Stimulated activated CD4-positive, alpha-beta T cell treated with anti-CD3 and anti-CD28 coated beads, TNF-alpha, amount 100 ng/mL, for 48 hours (primary cell): ENCODE data around the gene DQX1.
A peak's percentile ranks its signal among the peaks of the same experiment; 100 is the strongest.

ENCODE experiments used
- DNase-seq, 3 donors: peaks; one replicate each; pipeline ENCODE4 v3.0.0-alpha.2; 2020; ENCODE audit warnings: low read depth in 3 of 3

The DQX1 gene

DNA sequence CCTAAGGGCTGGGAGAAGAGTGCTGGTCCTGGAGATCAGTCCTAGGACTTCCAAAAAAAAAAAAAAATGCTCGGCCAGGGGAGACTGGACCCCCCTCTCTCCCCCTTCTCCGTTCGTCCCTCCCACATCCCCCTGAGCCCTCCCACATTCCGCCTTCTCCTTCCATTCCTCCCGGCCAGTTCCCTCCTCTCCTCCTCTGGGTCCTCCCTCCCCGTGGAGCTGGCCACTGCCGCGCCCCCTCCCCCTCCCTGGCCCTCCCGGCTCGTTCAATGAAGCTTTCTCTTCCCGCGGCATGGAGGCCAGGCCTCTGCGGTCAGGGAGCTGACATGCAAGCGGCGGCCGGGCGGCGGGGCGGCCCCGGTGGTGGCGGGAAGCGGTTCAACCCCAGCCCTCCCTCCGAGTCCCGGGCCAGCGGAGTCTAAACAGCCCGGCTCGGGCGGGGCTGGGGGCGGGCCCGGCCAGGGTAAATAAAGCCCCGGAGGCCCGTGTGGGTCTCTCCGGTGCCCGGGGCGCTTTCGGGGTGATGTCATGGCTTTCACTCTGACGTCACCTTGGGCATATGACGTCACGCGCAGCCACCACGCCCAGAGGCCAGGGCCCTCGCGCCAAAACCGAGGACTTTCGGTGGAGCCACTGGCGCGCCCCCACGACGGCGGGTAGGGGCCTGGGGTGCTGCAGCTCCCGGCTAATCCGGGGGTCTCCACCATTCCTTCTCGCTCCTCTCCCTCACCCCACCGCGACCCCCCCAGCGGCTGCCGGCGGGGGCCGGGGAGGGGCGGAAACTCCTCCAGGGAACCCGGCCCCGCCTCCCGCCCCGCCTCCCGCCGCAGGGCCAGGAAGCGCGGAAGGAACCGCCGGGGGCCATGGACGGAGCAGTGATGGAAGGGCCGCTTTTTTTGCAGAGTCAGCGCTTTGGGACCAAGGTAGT is 28.1 kb upstream of the DQX1 start, which contains the start of the genes DOK1 and LOXL3:
Gene DOK1, plus strand, starts transcription at position 829 of the 928 bp plus-strand sequence. Its CDS starts 35 bp downstream, at position 864.
Gene LOXL3, minus strand, starts transcription at position 51 of the 928 bp plus-strand sequence. CDS start 1,308 bp downstream, outside the sequence.
- peak; percentile 70 to 85 (median 73) for DNase-seq

DNA sequence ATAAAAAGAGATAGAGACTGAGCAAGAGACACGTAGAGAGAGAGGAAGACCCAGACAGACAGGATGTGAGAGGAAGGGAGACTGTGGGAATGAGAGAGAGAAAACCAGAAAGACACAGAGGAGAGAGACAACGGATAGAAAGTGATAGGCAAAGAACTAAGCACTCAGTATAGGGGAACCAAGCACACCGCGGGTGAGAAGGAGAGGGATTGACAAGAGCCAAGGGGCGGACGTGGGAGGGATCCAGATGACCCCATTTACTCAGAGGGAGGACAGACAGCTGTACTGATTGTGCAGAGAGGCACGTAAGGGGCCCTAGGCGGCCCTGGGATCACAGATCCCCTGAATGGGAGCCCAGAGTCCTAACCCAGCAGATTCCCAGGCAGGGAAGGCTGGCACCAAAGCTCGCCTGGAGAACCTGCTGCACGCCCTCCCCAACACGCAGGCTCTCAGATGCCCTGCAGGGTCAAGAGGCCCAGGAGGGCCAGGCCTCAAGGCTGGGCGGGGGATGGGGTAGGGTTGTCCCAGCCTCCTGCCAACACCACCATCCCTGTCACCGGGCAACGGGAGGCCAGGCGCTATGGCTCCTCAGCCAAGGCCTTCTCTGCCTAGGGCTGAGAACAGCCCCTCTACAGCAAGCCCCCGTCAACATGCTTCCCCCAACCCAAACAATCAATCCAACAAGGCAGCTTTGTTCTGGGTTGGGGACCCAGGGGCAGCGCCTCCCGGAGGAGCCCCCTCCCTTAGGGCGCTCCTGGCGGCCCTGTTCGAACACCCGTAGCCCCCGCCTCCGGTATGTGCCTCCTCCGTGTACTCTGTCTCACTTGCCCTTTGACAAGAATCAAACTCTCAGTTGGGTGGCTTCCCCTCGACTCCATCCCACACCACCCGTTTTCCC is 27.1 kb upstream of the DQX1 start:
- no peak for DNase-seq

DNA sequence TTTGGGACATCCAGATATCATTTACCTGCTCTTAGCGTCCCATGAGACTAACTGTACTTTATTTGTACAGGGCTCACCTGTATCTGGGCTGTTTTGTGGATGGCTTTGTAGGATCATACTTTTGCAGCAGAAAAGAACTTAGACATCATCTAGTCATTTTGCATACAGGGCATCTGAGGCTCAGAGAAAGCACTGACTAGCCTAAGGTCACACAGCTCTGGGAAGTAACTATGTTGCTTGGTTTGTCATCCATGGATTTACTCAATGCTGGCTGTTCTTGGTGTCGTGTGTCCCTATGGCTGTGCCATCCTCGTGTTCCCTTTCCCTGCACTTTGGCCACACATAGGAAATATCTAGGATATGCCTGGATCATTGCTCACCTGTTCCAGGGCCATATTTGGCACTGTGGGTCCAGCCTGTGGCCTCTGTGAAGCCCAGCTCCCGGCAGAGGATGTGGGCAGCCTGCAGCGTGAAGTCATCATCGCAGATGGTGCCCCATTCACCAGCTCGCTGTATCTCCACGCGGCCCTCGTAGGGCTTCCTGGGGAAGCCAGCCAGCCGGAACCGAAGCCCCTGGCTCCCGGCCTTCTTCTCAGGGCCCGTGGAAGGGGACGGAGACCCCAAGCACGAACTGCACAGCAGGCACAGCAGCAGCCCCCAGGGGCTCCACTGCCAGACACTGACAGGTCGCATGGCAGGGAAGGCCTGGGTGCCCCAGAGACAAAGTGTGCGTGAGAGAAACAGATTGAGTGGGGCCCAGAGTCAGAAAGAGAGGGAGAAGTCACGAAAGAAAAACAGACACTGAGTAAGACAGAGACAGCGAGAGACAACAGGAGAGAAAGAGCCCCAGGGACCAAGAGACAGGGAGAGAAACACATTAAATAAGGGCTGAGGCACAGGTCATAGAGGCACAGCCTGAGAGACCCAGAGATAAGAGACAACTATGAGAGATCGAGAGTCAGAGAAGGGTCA is 26.2 kb upstream of the DQX1 start:
- DNase-seq = no peak

DNA sequence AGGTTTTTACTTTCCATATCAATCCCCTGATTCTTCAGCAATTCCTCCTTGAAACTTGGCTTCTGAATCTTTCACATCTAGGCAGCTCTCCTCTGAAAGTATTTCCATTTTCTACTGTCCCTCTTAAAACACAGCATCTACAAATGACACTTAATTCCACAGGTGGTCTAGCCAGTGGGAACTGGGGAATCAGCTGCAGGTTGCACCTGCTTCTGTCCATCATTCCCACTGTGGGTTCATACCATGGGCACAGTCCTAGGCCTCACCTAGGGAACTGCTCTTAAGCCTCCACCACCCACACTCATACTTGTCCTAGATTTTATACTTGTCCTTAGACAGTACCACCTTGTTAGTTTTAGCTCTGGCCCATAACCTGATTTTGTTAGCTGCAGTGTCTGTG is 25.5 kb upstream of the DQX1 start:
- DNase-seq = no peak

DNA sequence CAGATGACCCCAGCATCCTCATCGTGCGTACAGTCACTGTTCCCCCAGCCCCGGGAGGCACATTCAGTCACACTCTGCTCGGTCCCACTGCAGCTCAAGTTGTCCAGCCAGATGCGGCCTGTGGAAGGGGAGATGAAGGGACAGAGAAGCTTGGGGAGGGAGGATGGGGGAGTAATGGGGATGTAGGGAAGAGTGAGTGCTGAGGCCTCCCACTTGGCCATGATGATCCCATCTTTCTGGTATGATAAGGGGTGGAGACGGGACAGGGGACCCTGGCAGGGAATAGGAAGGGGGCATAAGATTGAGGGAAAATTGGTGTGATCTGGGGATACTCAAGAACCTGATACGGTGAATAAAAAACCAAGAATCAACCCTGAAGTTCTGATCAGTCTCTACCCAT is 24.2 kb upstream of the DQX1 start:
- no peak for DNase-seq

DNA sequence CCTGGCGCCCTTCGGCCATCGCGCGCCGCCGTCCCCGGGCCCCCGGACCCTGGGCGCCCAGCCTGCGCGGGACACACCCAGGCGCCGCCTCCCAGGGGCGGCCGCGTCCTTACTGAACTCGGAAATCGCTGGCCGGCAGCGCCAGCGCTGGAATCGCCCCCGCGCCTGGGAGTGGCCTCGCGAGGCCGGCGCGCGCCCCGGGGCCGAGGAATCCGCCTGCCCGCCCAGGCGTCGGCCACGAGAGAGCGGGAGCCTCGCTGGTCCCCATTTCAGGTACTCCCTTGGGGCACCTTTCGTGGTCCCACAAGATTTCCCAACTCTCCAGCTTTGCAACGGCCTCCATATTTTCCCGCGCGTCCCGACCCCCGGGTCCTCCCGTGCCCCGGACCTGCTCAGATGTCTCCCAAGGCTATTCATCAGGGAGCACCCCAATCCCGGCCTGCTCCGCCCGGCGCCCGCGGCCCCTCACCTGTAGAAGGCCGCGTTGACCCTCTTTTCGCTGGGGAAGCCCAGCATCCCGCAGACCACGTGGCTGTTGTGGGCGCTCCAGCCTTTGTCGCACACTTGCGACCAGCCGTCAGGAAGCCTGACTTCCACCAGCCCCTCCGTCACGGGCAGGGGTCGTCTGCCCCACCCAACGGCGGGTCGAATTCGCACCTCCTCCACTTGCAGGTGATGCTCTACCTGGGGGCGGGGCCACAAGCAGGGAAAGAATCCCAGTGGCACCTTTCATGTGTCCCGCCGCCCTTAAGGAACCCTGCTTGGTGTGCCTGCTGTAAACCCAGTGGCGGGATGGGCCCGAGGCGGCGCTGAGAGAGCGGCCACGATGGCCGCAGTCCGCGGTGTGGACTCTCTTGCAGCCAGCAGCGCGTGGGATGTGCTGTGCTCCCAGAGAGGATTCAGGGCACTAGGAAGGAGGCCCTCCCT is 23.1 kb upstream of the DQX1 start:
- DNase-seq = no peak

DNA sequence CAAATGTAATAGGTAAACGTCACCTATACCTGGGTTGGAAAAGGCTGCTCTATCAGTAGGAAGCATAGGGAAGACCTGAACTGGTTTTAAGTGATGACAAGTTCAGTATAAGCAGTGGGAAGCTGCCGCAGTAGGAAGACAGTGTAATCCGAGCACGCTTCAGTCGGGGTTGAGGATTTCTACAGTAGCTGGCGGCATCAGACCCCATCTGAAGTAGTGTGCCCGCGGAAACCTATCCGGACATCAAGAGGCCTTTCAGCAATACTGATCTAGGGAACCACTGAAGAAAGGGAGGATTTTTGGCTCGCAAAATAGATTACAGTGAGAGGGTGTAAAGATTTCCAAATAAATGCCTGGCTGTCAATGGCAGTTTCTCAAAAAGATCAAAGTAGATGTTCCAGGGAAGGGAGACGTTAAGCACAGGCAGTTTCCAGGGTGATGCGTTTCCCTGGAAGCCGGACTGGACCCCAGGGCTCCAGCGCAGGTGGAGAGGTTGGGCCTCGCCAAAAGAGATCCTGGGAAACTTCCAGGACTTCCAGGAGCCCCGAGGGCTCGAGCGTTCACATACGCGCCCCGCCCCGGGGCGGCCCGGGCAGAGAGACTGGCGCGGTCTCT is 22.4 kb upstream of the DQX1 start:
- no peak for DNase-seq

DNA sequence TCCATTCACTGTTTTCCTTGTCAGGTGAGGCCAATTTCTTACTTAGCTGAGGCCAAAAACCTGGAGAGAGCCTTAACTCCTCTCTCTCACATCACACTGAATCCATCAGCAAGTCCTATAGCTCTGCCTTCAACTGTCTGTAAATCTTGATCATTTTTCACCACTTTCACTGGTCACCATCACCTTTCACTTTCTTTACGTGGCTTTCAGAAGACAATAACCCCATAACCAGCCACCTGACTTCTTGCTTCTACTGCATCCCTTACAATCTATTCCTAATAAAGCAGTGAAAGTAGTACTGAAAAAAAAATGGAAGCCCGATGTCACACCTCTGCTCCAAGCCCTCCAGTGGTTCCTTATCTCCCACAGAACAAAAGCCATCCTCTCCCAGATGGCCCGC is 20.0 kb upstream of the DQX1 start:
- no peak for DNase-seq

DNA sequence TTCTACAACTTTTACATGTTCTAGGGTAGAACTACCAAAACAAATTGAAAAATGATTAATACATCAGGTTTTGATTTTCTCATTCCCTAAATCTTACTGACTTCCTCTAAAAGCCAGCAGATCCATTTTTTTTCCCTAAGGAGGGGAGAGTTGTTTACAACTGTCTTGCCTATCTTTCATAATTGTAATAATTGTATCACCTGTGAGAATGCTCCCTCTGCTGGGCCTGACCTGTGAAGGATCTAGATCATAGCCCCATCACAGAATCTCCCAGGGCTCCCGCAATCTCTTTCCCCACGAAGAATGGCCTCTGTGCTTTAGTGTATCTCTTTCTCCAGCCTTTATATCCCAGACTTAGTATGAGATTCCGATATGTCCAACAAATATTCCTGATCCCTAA is 18.6 kb upstream of the DQX1 start:
- no peak for DNase-seq

DNA sequence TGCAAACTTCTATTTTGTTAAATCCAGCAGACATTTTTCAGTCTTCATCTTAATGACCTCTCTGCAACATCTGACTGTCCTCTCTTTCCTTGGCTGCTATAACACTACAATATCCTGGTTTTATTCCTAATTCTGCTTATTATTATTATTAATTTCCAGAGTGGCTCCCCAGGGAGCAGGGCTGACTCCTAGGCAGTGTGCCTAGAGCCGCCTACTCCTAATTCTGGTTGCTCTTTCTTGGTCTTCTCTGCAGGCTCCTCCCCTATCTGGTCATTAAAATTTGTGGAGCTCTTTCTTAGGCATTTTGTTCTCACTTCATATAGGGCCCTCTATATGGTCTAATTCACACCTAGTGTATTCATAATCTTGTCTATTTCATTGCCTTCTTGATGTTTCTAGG is 16.9 kb upstream of the DQX1 start:
- no peak for DNase-seq

DNA sequence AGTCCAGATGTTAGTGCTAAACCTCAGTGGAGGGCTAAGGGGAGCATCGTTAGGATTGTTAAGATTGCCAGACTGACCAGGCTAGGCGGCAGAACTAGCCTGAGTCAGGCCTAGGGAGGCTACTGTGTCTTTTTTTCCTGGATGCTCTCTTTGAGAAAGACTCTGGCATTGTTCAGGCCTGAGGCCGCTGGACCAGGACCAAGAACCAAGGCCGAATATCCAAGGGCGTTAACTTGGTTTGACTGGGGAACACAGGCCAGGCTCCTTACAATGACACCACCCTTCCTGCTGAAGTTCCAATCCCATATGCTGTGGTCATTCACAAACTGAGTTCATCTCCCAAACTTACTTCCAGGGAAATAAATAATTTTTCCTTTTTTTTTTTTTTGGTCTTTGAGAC is 14.3 kb upstream of the DQX1 start:
- no peak for DNase-seq

DNA sequence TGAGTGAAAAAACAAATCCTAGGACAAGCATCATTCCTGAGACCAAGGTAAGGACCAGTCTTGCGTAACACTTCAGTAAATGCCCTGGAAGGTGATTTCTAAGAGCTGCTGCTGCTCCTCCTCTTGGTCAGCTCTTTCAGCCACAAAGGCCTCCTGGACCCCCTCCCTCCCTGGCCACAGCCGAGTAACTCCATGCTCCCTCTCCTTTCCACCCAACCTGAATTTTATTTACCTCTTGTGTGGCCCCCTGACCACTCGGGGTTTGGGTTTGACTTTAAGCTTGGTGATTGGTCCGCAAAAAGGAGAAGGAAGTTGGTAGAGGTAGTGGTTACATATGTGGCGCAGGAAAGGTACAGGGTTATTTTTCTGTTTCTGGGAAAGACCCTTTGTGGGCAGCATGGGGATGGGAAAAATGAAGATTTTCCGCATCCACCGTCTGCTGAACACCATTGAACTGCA is 12.9 kb upstream of the DQX1 start:
- DNase-seq = no peak

DNA sequence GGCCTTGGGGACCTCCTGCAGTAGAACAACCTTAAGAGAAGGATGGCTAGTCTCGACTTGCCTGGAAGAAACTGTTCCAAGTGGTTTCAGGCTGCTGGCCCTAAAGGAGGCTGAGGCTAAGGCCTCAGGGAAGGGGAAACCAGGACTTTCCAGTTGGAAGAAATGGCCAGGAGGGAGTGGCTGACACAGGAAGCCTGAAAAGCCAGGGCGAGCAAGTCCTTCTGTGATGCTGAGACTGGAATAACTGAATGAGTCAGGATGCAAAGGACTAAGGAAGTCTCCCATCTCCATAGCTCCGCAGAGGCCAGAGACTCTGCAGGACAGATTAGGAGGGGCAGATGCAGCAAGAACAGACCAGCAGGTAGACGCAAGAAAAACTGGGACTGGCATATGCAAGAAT is 11.1 kb upstream of the DQX1 start:
- no peak for DNase-seq

DNA sequence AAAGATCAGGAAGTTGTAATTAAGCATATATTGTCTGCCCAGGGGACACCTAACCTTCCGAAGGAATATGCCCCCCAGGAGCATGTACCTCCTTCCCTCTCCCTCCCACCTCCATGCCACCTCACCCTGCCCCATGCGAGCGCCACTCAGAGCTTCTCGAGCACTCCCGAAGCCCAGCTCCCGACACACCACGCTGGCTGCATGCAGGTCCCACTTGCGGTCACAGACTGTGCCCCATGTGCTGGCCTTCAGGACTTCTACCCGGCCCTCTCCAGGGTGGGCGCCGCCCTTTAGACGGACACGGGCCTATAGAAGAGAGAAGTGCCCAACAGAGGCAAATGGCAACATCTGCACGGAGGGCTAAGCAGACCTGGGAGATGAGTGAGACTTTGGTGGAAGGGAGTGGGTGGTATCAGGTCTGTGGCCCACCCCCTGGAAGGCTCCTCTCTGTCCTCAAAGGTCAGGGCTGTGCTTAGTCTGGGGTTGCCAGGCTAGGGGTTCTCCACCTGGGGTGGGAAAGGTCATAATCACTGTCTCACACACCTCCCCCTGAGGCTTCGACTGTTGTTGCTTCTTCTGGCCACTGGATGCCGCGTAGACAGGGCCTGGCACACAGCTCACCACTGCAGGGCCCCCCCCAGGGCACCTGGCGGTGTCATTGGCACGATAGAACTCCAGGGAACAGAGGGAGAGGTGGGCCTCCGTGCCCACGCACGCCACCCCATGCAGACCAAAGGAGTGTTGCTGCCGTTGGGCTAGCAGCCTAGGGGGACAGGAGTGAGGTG is 10.3 kb upstream of the DQX1 start:
- no peak for DNase-seq

DNA sequence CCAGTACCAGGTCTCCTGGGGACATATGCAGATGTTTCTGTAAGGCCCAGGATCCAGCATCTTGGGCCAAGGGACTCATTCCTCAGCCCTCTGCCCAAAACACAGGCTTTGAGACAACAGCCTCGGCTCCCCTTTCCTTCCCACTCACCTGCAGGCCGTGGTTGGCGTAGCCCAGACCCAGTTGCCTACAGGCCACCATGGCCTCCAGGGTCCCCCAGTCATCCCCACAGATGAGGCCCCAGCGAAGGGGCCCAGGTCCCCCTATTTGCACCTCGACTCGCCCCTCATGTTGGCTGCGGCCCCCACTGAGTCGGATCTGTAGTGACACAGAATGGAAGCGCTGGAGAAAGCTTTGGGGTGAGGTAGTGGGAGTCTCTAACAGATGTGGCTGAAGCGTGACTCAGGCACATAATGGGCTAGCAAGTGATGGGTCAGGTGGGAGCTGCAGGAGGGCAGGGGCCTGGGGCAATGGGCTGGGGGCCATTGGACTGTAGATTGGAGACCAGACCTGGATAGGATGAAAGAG is 9.5 kb upstream of the DQX1 start:
- no peak for DNase-seq

DNA sequence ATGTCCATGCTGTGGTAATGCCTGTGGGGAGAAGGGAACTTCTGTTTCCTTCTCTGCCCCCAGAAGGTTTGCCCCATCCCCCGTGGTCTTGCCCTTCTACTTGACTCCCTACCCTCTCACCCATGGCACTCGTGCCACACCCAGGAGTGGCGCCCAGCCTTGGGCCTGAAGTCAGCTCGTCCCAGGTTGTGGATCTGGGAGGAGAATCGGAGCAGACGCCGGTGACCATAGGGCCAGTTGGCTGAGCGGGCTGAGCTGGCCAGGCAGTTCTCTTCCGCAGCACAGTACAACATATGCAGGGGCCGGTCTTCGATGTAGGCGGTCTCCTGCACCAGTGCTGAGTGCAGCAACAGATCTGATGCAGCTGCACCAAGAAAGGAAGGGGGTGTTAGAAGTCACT is 8.4 kb upstream of the DQX1 start:
- DNase-seq = no peak

DNA sequence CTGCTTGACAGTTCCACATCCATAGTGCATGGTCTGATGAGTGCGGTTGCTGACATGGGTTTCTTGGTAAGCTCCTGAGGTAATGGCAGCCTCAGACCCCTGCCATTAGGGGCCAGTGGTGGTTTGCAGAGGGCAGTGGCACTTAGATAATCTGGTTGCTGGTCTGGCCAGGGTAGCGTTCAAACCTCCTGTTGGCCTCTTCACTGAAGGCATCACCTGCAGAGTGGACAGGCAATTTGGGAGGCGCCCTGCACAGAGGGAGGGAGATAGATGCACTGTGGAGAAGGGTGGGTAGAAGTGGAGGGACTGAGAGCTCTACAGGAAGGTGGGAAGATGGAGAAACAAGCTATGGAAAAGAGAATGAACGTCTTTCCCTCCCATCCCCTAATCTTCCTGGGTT is 7.4 kb upstream of the DQX1 start:
- DNase-seq = no peak

DNA sequence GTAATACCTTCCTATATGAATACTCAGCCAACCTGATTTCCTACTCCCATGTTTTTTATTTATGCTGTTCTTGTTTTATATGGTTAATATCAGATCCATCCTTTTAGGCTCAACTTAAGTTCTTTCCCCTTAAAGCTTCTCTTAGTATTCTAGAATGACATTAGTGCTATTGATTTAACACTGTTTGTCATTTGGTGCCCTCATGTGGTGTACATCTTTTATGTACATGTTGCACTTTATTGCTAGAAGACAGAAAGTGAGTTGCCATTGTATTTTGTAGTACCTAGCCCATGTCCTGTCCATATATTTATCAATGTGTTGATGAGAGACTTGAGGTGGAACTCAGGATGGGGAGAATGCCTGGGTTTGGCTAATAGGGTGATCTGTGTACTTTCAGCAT is 6.2 kb upstream of the DQX1 start:
- no peak for DNase-seq

DNA sequence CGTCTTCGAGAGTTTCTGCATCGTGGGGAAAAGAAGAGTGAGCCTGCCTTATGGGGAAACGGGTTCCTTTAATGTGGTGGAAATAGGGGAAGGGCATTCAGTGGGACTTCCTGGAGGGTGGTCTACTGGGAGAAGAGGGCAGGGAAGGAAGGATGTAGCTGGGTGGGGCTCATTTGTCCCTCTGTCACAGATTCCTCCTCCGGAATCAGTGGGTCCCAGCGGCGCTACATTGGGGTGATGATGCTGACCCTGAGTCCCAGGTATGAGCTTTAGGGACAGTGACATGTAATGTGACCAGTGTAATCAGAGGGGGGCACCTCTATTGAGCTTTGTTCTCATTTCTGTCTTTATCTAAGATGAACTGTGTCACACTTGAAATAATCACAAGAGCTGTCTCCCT is 5.6 kb upstream of the DQX1 start:
- DNase-seq = no peak
